ENCODE data around the gene RGS13.

DNA sequence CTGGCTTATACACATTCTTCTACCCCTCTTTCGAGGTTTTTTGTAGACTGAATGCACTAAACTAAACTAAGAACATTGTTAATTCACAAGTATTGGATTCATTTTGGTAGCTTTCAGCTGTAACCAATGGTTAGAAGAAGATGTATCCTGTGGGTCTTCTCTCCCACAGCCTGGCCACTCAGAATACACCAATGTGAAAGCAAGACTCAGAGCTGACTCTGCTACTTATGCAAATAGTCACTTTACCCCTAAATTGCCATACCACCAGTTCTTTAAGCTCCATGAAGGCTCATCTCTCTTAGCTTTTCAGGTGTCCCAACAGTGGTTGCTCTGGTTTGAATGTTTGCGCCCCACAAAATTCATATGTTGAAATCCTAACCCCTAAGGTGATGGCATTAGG, 60.1 kb downstream of the RGS13 start:
- TF ChIP-seq, protein P1, sequence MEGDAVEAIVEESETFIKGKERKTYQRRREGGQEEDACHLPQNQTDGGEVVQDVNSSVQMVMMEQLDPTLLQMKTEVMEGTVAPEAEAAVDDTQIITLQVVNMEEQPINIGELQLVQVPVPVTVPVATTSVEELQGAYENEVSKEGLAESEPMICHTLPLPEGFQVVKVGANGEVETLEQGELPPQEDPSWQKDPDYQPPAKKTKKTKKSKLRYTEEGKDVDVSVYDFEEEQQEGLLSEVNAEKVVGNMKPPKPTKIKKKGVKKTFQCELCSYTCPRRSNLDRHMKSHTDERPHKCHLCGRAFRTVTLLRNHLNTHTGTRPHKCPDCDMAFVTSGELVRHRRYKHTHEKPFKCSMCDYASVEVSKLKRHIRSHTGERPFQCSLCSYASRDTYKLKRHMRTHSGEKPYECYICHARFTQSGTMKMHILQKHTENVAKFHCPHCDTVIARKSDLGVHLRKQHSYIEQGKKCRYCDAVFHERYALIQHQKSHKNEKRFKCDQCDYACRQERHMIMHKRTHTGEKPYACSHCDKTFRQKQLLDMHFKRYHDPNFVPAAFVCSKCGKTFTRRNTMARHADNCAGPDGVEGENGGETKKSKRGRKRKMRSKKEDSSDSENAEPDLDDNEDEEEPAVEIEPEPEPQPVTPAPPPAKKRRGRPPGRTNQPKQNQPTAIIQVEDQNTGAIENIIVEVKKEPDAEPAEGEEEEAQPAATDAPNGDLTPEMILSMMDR (conservative IDR thresholded peaks at IDR 0.05 in 1 of 2, IDR thresholded peaks at IDR 0.05 in 1 of 2; ENCODE audit: extremely low read depth in 1 of 2, insufficient read depth in 1 of 2, low read depth in 1 of 2, low read length in 2 of 2) = no peak
- no peak for TF ChIP-seq EZH2 (IDR thresholded peaks at IDR 0.05; ENCODE audit: borderline replicate concordance, low read length)

All from mammary epithelial cell (primary cell).